Left kidney (tissue), 8 donors: ENCODE results near the gene TPSAB1. TPM values are rescaled to one million over a fixed set of nuclear protein-coding genes. Genes with fewer than 3 reads are reported as not detected.
"Not testable (repeated sequence)": the region's sequence is repeated elsewhere in the genome, so short reads cannot be mapped to it uniquely, and the experiment has no call there.

Experiments
- DNase-seq: peaks from one replicate; pipeline ENCODE4 v3.0.0-alpha.2; 2013
- long read RNA-seq, 8 donors: transcript quantifications; one replicate each; lab custom pipeline, GENCODE V29; 2026
- polyA plus RNA-seq: library from polyadenylated mRNA; unstranded; fragments of 120-200 nt; gene quantifications from one replicate; pipeline ENCODE4 v1.2.1, GENCODE V29; 2013; ENCODE audit not compliant: insufficient read length

TPSAB1 gene
- polyA plus RNA-seq: not detected
- long read RNA-seq, donor 1: 0 reads
- long read RNA-seq, donor 2: 0 reads
- long read RNA-seq, donor 3: 0 reads
- long read RNA-seq, donor 4, partial matches to known transcripts: 0 of 1 reads
- long read RNA-seq, donor 4, other reads (novel, unspliced or antisense): 0 of 1 reads
- long read RNA-seq, donor 5: 0 reads
- long read RNA-seq, donor 6: 0 reads
- long read RNA-seq, donor 7: 0 reads
- long read RNA-seq, donor 8: 0 reads

DNA sequence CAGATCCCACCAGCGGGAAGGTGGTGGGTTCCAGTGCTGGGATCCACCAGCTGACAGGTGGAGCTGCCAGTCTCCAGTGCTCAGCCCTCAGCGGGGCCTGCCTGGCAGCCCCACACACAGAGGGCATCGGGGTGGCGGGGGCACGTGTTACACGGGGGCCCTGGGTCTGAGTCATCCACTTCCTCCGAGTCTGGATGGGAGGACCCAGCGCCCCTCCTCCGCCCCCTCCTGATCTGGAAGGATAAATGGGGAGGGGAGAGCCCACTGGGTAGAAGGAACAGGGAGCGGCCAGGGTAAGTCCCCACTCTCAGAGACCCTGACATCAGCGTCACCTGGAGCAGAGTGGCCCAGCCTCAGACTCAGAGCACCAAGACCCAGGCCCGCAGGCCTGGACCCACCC, at the start of gene TPSAB1:
TSS of gene TPSAB1 (plus strand) at position 270 of the 400 bp plus-strand sequence. CDS start 234 bp downstream, outside the sequence.
- not testable (repeated sequence) for DNase-seq

DNA sequence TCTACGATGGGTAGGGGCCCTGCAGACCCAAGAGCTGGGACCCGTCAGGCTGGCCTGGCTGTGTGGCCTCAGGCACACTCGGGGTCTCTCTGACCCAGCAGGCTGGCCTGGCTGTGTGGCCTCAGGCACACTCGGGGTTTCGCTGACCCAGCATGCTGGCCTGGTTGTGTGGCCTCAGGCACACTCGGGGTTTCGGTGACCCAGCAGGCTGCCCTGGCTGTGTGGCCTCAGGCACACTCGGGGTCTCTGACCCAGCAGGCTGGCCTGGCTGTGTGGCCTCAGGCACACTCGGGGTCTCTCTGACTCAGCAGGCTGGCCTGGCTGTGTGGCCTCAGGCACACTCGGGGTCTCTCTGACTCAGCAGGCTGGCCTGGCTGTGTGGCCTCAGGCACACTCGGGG, 49.7 kb upstream of the TPSAB1 start:
- not testable (repeated sequence) for DNase-seq

DNA sequence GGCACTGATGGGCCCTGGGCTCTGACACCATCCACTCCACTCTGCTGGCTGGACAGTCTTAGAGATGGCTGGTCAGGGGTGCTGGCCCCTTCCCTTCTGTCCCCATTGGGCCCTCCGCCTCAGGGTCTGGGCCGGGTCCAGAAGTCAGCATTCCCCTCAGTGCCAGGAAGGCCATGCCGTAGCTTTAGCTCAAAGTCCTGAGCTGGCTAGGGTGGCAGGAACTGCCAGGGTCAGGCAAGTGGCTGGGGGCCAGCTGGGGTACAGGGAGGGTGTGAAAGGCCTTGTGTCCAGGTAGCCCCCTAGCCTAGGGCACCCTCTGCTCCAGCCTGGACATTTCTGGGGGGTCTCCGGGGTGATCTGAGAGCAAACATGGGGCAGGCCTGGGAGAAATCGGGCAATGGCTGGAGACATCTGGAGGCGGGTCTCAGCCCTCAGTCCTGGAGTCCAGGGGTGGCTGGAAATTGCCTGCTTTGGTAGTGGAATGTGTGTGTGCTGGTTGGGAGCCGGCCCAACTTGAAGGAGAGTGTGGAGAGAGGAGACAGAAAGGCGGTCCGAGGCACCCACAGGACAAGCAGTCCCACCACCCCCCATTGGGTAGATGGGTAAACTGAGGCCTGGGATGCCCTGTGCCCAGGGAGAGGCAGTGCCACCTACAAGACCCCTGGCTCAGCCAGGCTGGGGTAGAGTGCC, 48.0 kb upstream of the TPSAB1 start:
- DNase-seq: no peak

DNA sequence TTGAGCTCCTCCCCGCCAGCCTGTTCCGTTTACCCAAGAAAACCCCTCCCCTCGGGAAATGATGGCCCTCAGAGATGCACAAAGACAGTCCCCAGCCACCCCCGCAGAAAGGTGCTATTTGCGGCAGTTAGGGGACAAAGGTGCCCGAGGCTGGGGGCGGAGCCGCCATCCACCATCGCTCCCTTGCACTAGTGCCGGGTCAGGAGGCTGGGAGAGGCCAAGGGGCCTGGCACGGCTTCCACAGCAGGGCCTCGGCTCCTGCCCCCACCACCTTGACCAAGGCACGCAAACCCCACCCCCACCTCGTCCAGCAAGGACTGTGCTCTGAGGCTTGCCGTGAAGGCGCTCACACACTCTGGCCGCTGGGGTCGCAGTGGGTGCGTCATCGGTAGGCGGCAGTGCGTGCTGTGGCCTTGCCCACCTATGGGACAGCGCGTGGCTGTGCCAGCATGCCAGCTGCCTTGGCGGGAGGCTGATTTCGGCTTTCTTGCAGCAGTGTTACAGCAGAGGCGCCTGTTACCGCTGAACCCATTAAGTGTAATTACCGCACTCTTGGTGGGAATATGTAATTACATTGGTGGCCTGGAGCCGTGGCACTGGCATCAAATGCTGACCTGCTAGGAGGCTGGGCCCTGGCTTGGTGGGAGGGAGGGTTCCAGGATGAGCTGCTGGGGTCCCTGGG, 47.2 kb upstream of the TPSAB1 start:
- DNase-seq: no peak

DNA sequence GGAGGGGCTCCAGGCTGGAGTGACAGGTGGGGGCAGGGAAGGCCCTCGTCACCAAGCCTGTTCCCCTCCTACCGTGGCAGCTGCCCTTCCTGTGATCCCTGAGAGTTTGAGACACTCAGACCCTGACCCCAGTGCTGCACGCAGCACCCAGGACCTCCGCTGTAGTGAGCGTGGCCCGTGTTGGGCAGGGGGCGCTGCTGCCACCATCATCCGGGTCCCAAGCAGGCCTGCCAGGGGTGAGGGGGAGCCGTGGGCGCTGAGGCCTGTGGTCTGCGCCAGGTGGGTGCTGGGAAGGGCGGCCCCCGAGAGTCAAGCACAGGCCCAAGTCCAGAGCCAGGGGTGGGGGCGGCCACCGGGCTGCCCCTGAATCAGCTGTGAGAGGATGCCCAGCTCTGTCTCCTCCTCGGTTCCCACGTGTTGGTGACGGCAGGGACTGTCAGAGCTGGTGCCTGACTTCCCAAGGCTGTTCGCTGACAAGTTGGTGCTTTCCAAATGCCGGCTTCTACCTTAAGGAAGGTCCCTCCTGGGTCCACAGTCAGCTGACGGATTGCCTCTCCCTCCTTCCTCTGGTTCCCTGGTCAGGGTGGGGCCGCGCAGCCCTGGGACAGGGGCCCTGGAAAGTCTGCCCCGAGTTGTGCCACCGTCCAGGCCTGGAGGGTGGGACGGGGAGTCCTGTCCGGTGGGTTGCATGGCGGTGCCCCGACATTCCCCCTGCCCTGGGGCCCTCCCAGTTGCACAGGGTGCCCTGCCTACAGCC, 46.5 kb upstream of the TPSAB1 start:
- no peak for DNase-seq

DNA sequence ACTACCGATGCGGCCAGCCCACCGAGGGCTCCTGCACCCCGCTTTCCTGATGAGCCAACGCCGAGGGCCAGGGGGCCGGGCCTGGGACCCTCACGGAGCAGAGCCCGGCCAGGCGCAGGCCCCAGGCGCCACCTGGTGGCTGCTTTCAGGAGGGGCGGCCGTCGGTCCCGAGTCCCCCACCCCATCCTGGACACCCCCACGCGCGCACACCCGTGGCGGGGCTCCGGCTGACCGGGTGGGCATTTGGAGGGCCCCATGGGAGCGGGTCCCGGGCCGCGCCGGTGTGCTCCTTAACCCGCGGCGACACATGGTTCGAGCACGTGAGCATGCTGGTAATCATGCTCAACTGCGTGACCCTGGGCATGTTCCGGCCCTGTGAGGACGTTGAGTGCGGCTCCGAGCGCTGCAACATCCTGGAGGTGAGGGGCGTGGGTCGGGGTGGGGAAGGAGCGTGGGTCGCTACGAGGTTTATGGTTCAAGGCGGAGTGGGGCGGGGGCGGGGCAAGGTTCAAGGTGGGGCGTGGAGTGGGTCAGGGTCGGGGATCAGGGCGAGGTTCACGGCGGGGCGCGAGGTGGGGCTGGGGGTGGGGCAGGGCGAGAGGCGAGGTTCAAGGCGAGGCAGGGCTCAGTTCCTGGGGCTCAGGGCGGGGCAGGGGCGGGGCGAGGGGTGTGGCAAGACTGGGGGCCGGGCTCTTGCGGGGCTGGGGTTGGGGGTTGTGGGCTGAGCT, 45.7 kb upstream of the TPSAB1 start:
- DNase-seq: no peak

DNA sequence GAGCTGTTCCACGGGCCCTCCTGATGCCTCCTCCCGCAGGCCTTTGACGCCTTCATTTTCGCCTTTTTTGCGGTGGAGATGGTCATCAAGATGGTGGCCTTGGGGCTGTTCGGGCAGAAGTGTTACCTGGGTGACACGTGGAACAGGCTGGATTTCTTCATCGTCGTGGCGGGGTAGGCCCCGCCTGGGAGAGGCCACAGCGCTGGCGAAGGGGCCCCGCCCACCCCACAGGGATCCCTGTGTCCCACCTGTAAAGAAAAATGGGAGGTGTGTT, 45.2 kb upstream of the TPSAB1 start:
- DNase-seq: no peak

DNA sequence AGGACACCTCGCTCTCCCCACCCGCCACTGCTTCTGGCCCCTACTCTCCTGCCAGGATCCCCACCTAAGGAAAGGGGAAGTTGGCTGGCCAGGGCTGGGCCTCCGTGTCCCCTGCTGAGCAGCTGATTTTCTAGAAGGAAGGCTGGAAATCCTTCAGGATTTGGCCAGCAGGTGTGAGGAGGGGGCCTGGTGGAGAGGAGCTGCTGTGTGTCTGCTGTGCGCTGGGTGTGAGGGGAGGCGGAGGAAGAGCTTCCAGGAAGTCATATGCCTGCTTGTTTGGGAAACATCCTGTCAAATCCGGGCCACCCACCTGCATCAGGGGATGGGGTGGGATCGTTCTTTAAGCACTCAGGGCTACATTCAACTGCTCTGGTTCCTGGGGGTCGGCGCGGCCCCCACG, 44.0 kb upstream of the TPSAB1 start:
- DNase-seq: no peak

DNA sequence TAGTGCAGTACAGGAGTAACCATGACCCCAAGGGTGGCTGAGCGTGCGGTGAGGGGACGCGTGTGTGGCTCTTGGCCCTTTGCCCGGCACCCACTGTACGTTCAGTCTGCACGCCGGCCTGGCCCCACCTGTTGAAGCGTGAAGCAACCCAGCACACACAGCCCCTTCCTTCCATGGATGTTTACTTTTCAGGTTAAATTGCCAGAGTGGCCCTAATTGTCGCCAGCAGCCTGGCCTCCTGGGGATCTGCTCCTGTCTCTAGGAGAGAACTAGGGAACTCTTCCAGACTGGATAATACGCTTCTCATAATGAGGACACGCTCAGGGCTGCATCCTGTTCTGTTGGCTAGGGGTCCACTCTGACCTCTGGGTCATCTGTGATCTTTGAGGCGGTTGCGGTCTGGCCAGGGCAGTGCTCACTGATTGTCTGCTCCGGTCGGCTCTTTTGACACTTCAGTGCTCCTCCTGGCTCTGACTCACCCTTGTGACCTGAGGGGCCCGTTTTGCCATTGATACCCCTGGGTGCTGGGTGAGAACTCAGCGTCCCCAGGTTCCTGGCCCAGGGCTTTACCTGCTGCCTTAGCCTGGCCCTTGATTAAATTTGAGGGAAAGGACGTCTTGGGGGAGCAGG, 43.2 kb upstream of the TPSAB1 start:
- DNase-seq: no peak

DNA sequence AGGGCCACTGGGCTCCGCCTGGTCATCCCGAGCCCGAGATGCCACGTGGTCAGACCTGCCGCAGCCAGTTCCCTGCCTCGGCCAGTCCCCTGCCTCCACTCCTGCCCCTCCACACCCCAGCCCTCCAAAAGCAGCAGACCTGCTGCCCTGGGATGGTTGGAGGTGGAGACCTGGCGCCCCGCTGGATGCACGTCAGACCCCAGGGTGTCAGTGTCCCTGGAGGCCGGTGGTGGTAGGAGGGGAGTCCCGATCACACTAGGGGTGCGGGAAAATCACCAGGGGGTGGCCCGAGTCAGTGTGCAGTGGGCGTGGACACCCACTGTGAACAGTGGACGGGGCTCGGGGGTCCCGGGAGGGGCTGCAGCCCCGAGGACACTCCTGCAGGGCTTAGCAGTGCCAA, 42.3 kb upstream of the TPSAB1 start:
- no peak for DNase-seq

DNA sequence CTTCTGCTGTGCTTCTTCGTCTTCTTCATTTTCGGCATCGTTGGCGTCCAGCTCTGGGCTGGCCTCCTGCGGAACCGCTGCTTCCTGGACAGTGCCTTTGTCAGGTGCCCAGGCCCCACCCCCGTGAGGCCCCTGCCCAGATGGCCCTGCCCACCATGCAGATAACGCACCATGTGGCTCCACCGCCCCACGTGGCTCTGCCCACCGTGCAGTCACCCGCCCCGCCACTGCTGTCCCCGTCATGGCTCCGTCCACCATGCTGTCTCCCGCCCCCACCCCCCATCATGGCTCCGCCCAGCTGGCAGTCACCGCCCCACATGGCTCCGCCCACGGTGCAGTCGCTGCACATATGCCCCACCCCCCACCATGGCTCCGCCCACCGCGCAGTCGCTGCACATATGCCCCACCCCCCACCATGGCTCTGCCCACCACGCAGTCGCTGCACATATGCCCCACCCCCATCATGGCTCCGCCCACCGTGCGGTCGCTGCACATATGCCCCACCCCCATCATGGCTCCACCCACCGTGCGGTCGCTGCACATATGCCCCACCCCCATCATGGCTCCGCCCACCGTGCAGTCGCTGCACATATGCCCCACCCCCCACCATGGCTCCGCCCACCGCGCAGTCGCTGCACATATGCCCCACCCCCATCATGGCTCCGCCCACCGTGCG, 41.7 kb upstream of the TPSAB1 start:
- DNase-seq: not testable (repeated sequence)

DNA sequence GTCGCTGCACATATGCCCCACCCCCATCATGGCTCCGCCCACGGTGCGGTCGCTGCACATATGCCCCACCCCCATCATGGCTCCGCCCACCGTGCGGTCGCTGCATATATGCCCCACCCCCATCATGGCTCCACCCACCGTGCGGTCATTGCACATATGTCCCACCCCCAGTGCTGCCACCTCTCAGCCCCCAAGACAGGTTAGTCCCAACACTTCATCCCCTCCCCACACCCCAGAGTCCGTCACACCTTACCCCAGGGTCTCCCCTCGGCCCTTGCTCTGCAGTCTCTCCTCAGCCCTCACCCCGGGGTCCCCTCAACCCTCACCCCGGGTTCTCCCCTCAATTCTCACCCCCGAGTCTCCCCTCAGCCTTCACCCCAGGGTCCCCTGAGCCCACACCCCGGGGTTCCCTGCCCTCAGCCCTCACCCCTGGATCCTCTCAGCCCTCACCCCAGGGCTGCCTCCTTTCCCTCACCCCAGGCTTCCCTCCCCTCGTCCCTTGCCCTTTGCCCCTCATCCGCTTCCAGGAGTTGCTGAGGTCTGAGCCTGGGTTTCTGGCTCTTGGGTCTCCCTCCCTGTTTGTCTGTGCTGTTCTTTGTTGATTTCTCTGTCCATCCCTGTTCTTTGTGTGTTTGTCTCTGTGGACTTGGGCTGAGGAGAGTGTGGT, 41.0 kb upstream of the TPSAB1 start:
- DNase-seq: no peak

DNA sequence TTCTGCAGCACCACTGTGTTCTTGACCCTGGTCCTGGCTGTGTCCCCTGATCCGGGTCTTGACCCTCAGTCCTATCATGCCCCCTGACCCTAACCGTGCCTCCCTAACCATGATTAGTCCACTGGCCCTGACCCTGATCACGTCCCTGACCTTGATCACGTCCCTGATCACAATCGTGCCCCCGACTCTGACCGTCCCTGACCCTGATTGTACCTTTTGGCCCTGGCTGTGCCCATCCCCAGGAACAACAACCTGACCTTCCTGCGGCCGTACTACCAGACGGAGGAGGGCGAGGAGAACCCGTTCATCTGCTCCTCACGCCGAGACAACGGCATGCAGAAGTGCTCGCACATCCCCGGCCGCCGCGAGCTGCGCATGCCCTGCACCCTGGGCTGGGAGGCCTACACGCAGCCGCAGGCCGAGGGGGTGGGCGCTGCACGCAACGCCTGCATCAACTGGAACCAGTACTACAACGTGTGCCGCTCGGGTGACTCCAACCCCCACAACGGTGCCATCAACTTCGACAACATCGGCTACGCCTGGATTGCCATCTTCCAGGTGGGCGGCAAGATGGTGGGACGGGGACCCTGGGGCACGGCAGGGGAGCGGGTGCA, 40.4 kb upstream of the TPSAB1 start:
- no peak for DNase-seq

DNA sequence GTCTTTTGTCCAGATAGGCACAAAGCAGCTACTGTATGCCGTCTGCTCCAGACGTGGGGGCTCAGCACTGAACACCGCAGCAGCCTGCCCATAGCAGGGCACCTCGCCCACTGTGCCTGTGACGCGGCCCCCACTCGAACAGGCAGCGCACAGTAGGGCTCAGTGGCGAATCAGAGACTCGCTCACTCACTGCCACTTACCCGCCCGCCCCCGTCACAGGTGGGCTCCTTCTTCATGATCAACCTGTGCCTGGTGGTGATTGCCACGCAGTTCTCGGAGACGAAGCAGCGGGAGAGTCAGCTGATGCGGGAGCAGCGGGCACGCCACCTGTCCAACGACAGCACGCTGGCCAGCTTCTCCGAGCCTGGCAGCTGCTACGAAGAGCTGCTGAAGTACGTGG, 39.1 kb upstream of the TPSAB1 start:
- DNase-seq: no peak

DNA sequence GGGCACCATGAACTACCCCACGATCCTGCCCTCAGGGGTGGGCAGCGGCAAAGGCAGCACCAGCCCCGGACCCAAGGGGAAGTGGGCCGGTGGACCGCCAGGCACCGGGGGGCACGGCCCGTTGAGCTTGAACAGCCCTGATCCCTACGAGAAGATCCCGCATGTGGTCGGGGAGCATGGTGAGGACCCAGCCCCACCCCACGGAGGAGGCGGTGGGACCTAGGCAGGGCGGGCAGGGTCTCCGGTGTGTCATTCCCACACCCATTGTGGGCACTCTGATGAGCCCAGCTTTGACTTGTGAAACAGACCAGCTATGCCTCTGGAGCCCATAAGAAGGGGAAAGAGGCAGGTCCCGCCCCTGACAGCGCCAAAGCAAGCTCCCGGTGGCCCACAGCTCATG, 38.2 kb upstream of the TPSAB1 start:
- no peak for DNase-seq

DNA sequence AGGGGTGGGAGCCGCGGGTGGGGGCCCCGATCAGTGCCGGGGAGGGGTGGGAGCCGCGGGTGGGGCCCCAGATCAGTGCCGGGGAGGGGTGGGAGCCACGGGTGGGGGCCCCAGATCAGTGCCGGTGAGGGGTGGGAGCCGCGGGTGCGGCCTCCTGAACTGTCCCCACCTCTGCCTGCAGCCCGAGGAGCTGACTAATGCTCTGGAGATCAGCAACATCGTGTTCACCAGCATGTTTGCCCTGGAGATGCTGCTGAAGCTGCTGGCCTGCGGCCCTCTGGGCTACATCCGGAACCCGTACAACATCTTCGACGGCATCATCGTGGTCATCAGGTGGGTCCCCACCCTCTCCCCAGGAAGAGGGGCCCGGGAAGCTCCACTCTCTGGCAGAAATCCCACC, 35.6 kb upstream of the TPSAB1 start:
- no peak for DNase-seq

DNA sequence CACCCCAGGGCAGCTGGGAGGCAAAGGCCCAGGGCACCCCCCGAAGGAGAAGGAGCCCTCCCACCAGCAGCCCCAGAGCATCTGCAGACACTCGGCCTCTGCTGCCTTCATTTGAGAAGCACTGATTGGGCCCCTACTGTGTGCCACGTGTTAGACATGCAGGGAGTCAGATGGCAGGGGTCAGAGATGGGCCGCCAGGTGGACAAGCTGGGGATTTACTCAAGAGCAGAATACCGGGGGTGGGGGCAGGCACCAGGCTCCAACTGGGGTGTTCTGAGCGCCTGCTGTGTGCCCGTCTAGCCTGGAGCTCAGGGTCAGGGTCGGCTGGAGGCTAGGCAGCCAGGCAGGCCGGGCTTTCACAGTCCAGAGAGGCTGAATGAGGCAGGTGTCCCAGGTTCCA, 34.2 kb upstream of the TPSAB1 start:
- DNase-seq: no peak

DNA sequence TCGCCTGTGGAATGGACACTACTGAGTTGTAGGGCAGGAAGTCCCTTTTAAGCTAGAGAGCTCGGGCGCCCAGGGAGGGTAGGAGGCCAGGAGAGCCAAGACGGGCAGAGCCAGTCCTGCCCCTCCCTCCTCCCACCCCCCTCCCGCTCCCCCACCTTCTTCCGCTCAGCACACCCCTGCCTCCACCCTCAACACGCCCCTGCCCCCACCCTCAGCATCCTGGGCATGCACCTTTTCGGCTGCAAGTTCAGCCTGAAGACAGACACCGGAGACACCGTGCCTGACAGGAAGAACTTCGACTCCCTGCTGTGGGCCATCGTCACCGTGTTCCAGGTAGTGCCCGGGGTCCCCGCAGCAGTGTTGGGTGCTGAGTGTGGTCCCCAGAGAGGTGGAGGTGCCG, 33.7 kb upstream of the TPSAB1 start:
- no peak for DNase-seq

DNA sequence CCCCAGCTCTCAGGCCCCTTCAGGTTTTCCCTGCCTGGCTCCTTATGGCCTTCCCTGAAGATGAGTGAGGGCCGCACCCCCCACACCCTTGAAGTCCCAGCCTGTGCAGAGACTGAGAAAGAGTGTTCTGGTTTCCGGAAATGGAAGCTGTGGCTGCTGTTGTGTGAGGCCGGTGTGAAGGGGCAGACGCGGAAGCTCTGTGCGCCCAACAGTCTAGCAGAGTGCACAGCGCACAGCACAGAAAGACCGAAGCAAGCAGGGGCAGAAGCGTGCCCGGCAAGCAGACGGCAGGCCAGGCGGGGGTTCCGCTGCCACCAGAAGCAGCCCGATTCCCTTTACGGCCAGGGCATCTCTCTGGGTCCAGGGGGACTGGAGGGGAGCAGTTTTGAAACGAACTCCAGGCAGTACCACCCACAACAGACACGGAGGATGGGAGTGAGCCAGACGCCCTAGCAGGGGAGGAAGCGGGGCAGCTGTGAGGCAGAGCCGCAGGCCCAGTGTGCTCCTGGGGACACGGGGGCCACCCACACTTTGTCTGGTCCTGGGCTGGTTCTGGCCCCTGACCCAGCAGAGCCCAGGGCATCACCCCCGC, 32.2 kb upstream of the TPSAB1 start:
- DNase-seq: no peak

DNA sequence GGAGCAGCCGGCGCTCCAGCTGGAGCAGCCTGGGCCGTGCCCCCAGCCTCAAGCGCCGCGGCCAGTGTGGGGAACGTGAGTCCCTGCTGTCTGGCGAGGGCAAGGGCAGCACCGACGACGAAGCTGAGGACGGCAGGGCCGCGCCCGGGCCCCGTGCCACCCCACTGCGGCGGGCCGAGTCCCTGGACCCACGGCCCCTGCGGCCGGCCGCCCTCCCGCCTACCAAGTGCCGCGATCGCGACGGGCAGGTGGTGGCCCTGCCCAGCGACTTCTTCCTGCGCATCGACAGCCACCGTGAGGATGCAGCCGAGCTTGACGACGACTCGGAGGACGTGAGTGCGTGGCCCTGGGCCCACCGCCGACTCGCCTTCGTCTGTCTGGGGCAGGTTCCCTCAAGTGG, 31.4 kb upstream of the TPSAB1 start:
- no peak for DNase-seq
